OCI-LY7 (cell line): Measurements from ENCODE around the gene VIPAS39. TPM values are rescaled to one million over a fixed set of nuclear protein-coding genes. Genes with fewer than 3 reads are reported as not detected.

Source experiments
- Bru-seq: library from RNA; stranded (reverse); fragments of 400-500 nt; gene quantifications from one replicate; lab custom pipeline; 2021; lab: Mats Ljungman, UMichigan
- BruChase-seq, 2 experiments: library from RNA; stranded (reverse); fragments of 400-500 nt; gene quantifications; one replicate each; lab custom pipeline; 2021; lab: Mats Ljungman, UMichigan
- BruUV-seq: library from RNA; stranded (reverse); fragments of 400-500 nt; replicated peaks from 2 replicates; lab custom pipeline; 2021; lab: Mats Ljungman, UMichigan
- CTCF ChIA-PET: fragments of 300-600 bp; sonication (Branson Sonifier 250); formaldehyde crosslinking; loops from one replicate; lab custom pipeline; 2022; ENCODE audit warnings: antibody characterized with exemption; ENCODE audit not compliant: unreplicated experiment; lab: Charles Lee
- POLR2A ChIA-PET: fragments of 300-600 bp; sonication (Branson Sonifier 250); formaldehyde crosslinking; loops from one replicate; lab custom pipeline; 2022; ENCODE audit warnings: antibody characterized with exemption; lab: Charles Lee
- DNase-seq: peaks from one replicate; pipeline ENCODE4 v3.0.0-alpha.2; 2015; ENCODE audit warnings: low spot score
- H2AFZ ChIP-seq: fragments of 200-600 bp; sonication (generic), shearing (Covaris generic); 2 replicates; pipeline ENCODE4 v1.6.1; 2014; ENCODE audit warnings: mild to moderate bottlenecking, antibody characterized with exemption, low read length, moderate library complexity
- H3K27ac ChIP-seq: fragments of 200-600 bp; sonication (generic); 2 replicates; pipeline ENCODE4 v1.5.1; 2014; ENCODE audit warnings: mixed run types, low read depth, mild to moderate bottlenecking, moderate library complexity, low read length, inconsistent platforms; ENCODE audit not compliant: poor library complexity, severe bottlenecking
- H3K36me3 ChIP-seq: fragments of 200-600 bp; sonication (generic); 2 replicates; pipeline ENCODE4 v1.6.1; 2014; ENCODE audit warnings: mild to moderate bottlenecking, antibody characterized with exemption, low read length, moderate library complexity, mixed read lengths; ENCODE audit not compliant: insufficient read depth
- H3K4me1 ChIP-seq: fragments of 200-600 bp; sonication (generic); 2 replicates; pipeline ENCODE4 v1.5.1; 2014; ENCODE audit warnings: mild to moderate bottlenecking, low read length; ENCODE audit not compliant: insufficient read depth, poor library complexity, severe bottlenecking
- H3K4me2 ChIP-seq: fragments of 200-600 bp; sonication (generic); 2 replicates; pipeline ENCODE4 v1.6.1; 2014; ENCODE audit warnings: mild to moderate bottlenecking, low read length
- H3K4me3 ChIP-seq: fragments of 200-600 bp; sonication (generic); 2 replicates; pipeline ENCODE4 v1.5.1; 2014; ENCODE audit warnings: mild to moderate bottlenecking, low read depth, low read length; ENCODE audit not compliant: poor library complexity, severe bottlenecking
- H3K79me2 ChIP-seq: fragments of 200-600 bp; sonication (generic); 2 replicates; pipeline ENCODE4 v1.6.1; 2016; ENCODE audit warnings: low read depth, mild to moderate bottlenecking, low read length, moderate library complexity, mixed read lengths; ENCODE audit not compliant: insufficient read depth
- H3K9me2 ChIP-seq: fragments of 200-600 bp; sonication (generic); 2 replicates; pipeline ENCODE4 v1.6.1; 2016; ENCODE audit warnings: mild to moderate bottlenecking, low read length, mixed read lengths; ENCODE audit not compliant: insufficient read depth
- H3K9me3 ChIP-seq: fragments of 200-600 bp; sonication (generic); 2 replicates; pipeline ENCODE4 v1.6.1; 2014; ENCODE audit warnings: mild to moderate bottlenecking, mixed run types, low read length, mixed read lengths
- H4K20me1 ChIP-seq: fragments of 200-600 bp; sonication (generic); 2 replicates; pipeline ENCODE4 v1.6.1; 2014; ENCODE audit warnings: mild to moderate bottlenecking, antibody characterized with exemption, low read length, moderate library complexity, mixed read lengths; ENCODE audit not compliant: insufficient read depth
- EZH2phosphoT487 ChIP-seq: fragments of 200-600 bp; sonication (generic); IDR thresholded peaks from 2 replicates; pipeline ENCODE4 v1.6.1; 2018; ENCODE audit warnings: low read depth, borderline replicate concordance, mild to moderate bottlenecking, mixed run types, antibody characterized with exemption, low read length, moderate library complexity, mixed read lengths
- intact Hi-C: fragments of 100-400 bp; cut with micrococcal nuclease; formaldehyde crosslinking; loops from one replicate; pipeline ENCODE4 v1.10.0; 2022; ENCODE audit not compliant: unreplicated experiment
- long read RNA-seq: library from polyadenylated mRNA; stranded (forward); transcript quantifications from one replicate; pipeline ENCODE4 v2.0.0, GENCODE V29; 2022
- total RNA-seq, 2 experiments: library from RNA; depleted of rRNA in 1 of 2; stranded (reverse); fragments of >200 nt in 1 of 2; shearing (Covaris generic) in 1 of 2; gene quantifications; 2 replicates each; pipeline ENCODE4 v1.2.3, GENCODE V29; 2014 to 2022
- TF ChIP-seq, protein P1 (sequence below): fragments of 200-600 bp; sonication (generic); conservative IDR thresholded peaks from 2 replicates; pipeline ENCODE4 v1.5.1; 2014; ENCODE audit warnings: mild to moderate bottlenecking, antibody characterized with exemption, low read length, moderate library complexity, mixed read lengths

The VIPAS39 gene
- total RNA-seq (2014; rRNA removed; shearing (Covaris generic)) (11.4 and 13.3 TPM in 2 replicates), total RNA-seq (2022) (20.4 and 21.1 TPM in 2 replicates), Bru-seq, nascent RNA (percentile 66 among the genes with signal in this experiment), BruChase-seq, experiment 1, labeled RNA remaining after a 6-hour chase (percentile 62 among the genes with signal in this experiment), BruChase-seq, experiment 2, labeled RNA remaining after a 2-hour chase (percentile 63 among the genes with signal in this experiment)
- long read RNA-seq, transcript VIPAS39-211 (20 exons, 2,562 nt), result major isoform, 5 of 18 reads
- long read RNA-seq, partial matches to known transcripts, result 2 of 18 reads
- long read RNA-seq, other reads (novel, unspliced or antisense), result 8 of 18 reads

DNA sequence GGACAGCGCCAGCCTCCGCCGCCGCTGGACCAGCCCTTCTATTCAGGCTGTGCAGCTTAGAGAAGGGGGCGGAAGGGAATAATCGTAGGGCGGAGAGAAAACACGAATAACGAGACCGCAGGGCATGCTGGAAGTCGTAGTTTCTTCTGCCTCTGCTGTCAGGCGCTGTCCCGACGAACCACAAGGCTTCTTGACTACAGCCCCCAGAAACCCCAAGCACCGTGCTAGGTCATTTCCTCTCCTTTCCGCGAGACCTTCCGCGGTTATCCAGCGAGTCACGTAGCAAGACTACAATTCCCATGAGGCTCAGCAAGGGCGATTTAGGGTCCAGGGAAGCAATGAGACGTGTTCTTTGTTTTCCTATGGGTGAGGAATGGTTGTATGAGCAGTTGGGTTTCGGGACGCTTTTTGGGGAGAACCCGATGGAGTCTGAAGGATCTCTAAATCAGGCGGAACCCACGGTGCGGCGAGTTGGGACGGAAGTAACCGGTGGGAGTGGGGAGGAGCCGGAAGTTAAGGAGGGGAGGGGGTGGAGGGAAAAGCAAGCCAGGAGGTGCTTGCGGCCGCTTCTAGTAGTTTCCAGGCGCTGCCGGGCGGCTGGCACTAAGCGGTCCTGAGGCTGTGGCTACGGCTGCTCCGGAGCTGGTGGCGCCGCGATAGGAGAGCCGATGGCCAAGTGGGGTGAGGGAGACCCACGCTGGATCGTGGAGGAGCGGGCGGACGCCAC, at the start of gene VIPAS39, which contains the start of gene AHSA1:
TSS of gene VIPAS39 (minus strand) at position 80 of the 727 bp plus-strand sequence. CDS start 3,499 bp downstream, outside the sequence.
TSS of gene AHSA1 (plus strand) at position 572 of the 727 bp plus-strand sequence. CDS start at position 669, 97 bp downstream.
- no peak for TF ChIP-seq EZH2phosphoT487
- TF ChIP-seq, protein P1, sequence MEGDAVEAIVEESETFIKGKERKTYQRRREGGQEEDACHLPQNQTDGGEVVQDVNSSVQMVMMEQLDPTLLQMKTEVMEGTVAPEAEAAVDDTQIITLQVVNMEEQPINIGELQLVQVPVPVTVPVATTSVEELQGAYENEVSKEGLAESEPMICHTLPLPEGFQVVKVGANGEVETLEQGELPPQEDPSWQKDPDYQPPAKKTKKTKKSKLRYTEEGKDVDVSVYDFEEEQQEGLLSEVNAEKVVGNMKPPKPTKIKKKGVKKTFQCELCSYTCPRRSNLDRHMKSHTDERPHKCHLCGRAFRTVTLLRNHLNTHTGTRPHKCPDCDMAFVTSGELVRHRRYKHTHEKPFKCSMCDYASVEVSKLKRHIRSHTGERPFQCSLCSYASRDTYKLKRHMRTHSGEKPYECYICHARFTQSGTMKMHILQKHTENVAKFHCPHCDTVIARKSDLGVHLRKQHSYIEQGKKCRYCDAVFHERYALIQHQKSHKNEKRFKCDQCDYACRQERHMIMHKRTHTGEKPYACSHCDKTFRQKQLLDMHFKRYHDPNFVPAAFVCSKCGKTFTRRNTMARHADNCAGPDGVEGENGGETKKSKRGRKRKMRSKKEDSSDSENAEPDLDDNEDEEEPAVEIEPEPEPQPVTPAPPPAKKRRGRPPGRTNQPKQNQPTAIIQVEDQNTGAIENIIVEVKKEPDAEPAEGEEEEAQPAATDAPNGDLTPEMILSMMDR, result no peak
- peak within 1 kb of the TSS; percentile 66 for H3K27ac ChIP-seq
- H3K36me3 ChIP-seq, result peaks cover 47% of the 10 kb centered on the region
- H2AFZ ChIP-seq, result peak within 1 kb of the TSS; percentile 87
- no peaks in the 10 kb centered on the region for H3K9me3 ChIP-seq
- intact Hi-C loops, result loop anchor here (1.0 to 5.0 kb wide), 6 partner anchors 80 to 345 kb away; partner anchors contain the start of genes ADCK1, ALKBH1, GSTZ1 and SAMD15
- H3K4me3 ChIP-seq, result peak within 1 kb of the TSS; percentile 95
- H3K4me1 ChIP-seq, result peaks cover 27% of the 10 kb centered on the region
- DNase-seq, result peak; percentile 99
- peaks cover 45% of the 10 kb centered on the region for H3K79me2 ChIP-seq
- H4K20me1 ChIP-seq, result peaks cover 16% of the 10 kb centered on the region; the same call in 1 of the 2 replicates
- H3K9me2 ChIP-seq, result no peaks in the 10 kb centered on the region
- no TSS peak for BruUV-seq
- CTCF ChIA-PET, result no interaction called here
- peak within 1 kb of the TSS; percentile 85 for H3K4me2 ChIP-seq
- POLR2A ChIA-PET, result interaction anchor here (0.5 to 2.0 kb wide), 4 partner anchors 11 to 86 kb away, joined by 3 to 6 read pairs (median 3); no protein-coding TSS in a partner anchor

DNA sequence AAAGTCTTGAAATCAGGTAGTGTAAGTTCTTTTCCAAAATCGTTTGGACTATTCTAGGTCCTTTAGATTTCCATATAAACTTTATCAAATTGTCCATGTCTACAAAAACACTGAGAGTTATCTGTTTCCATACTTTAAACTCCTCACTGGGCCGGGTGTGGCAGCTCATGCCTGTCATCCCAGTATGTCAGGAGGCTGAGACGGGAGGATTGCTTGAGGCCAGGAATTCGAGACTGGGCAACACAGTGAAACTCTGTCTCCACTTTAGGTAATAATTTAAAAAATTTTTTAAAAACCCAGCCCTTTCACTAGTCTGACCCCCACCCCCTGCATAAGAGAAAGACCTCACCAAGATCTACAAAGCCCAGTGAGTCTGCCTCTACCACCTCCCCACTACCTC, 47.6 kb upstream of the VIPAS39 start:
- DNase-seq, result no peak
- Histone ChIP-seq H3K9me3 (no peaks in the 10 kb centered on the region), H3K9me2 (no peaks in the 10 kb centered on the region), H3K27ac (no peak overlapping the region), H3K4me2 (no peak overlapping the region), H4K20me1 (no peaks in the 10 kb centered on the region), H3K4me3 (no peak overlapping the region), H3K4me1 (no peaks in the 10 kb centered on the region), H3K79me2 (no peaks in the 10 kb centered on the region), H2AFZ (no peak overlapping the region), H3K36me3 (peaks cover 36% of the 10 kb centered on the region)
- ChIA-PET CTCF (no interaction called here), POLR2A (no interaction called here)
- intact Hi-C loops, result no loop called here
- BruUV-seq, result no TSS peak
- no peak for TF ChIP-seq EZH2phosphoT487
- TF ChIP-seq, protein P1, result no peak
